ENCODE results near the gene CUL9.
A peak's percentile ranks its signal among the peaks of the same experiment; 100 is the strongest.
"Not testable (repeated sequence)": the region's sequence is repeated elsewhere in the genome, so short reads cannot be mapped to it uniquely, and the experiment has no call there.

Gene CUL9

GRCh38 chr6:43181942-43182860, at the start of gene CUL9:
TSS of gene CUL9 (plus strand) at chr6:43182196. CDS start at chr6:43184311, 2,115 bp downstream.
- peak within 1 kb of the TSS; percentile 93 for H3K27ac Mint-ChIP-seq
- H3K9me3 Mint-ChIP-seq = no peaks in the 10 kb centered on the region
- peak; percentile 98 for ATAC-seq
- no peaks in the 10 kb centered on the region for H3K27me3 Mint-ChIP-seq
- peak within 1 kb of the TSS; percentile 94 for H3K4me3 Mint-ChIP-seq
- peak; percentile 75 to 82 for DNase-seq
- peaks cover 51% of the 10 kb centered on the region for H3K4me1 Mint-ChIP-seq

GRCh38 chr6:43138267-43138666, 43.7 kb upstream of the CUL9 start:
- Mint-ChIP-seq H3K4me1 (peaks cover 19% of the 10 kb centered on the region), H3K27me3 (no peaks in the 10 kb centered on the region), H3K9me3 (no peaks in the 10 kb centered on the region), H3K4me3 (no peak overlapping the region), H3K27ac (no peak overlapping the region)
- DNase-seq (no peak), ATAC-seq (no peak)

- ATAC-seq, H3K27me3 Mint-ChIP-seq, H3K4me3 Mint-ChIP-seq, DNase-seq, H3K9me3 Mint-ChIP-seq: not testable (repeated sequence)
- peak overlapping the region in 1 of 2 donors; percentile 48 for H3K27ac Mint-ChIP-seq
- H3K4me1 Mint-ChIP-seq = peaks cover 30% of the 10 kb centered on the region
Measured at GRCh38 chr6:43139973-43140372, 42.0 kb upstream of the CUL9 start.

DNA sequence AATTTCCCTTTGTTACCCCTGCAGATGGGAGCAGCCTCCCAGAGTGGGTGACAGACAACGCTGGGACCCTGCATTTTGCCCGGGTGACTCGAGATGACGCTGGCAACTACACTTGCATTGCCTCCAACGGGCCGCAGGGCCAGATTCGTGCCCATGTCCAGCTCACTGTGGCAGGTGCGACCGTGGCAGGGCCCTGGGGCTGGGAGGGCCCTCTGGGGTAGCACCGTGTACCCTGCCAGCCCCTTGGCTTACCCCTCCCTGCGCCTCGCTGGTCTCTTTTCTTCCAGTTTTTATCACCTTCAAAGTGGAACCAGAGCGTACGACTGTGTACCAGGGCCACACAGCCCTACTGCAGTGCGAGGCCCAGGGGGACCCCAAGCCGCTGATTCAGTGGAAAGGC, 40.4 kb upstream of the CUL9 start:
- Mint-ChIP-seq H3K9me3 (no peaks in the 10 kb centered on the region), H3K4me1 (peaks cover 32% of the 10 kb centered on the region), H3K27ac (peak overlapping the region; percentile 97 to 98), H3K27me3 (no peaks in the 10 kb centered on the region), H3K4me3 (peak overlapping the region; percentile 78 to 86)
- peak; percentile 8 for ATAC-seq
- no peak for DNase-seq

DNA sequence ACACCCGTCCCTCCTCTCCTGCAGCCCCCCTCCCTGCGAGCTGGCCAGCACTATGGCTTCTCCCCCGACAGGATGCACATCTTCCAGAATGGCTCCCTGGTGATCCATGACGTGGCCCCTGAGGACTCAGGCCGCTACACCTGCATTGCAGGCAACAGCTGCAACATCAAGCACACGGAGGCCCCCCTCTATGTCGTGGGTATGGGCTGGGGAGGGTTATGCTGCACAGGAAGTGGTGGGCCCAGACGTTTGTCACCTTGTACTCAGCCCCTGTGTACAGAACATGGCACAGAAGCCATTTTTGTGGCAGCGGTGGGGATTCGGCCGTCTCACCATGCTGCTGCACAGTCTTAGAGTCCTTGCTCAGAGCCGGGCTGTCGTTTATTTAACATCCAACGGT, 39.9 kb upstream of the CUL9 start:
- H3K27me3 Mint-ChIP-seq = no peaks in the 10 kb centered on the region
- no peaks in the 10 kb centered on the region for H3K9me3 Mint-ChIP-seq
- peak overlapping the region; percentile 97 to 98 for H3K27ac Mint-ChIP-seq
- peaks cover 32% of the 10 kb centered on the region for H3K4me1 Mint-ChIP-seq
- DNase-seq (peak; percentile 39 to 56), ATAC-seq (peak; percentile 69)
- peak overlapping the region; percentile 78 to 86 for H3K4me3 Mint-ChIP-seq

GRCh38 chr6:43143235-43144128, 38.5 kb upstream of the CUL9 start:
- peak overlapping the region; percentile 97 to 98 for H3K27ac Mint-ChIP-seq
- ATAC-seq = peak; percentile 91
- H3K27me3 Mint-ChIP-seq = no peaks in the 10 kb centered on the region
- H3K4me1 Mint-ChIP-seq = peaks cover 36% of the 10 kb centered on the region
- H3K4me3 Mint-ChIP-seq = peak overlapping the region; percentile 78 to 86
- DNase-seq = peak; percentile 88 to 90
- no peaks in the 10 kb centered on the region for H3K9me3 Mint-ChIP-seq

- peak overlapping the region in 1 of 2 donors; percentile 89 for H3K27ac Mint-ChIP-seq
- no peak overlapping the region for H3K4me3 Mint-ChIP-seq
- H3K27me3 Mint-ChIP-seq = no peaks in the 10 kb centered on the region
- ATAC-seq (no peak), DNase-seq (no peak)
- peaks cover 36% of the 10 kb centered on the region for H3K4me1 Mint-ChIP-seq
- H3K9me3 Mint-ChIP-seq = no peaks in the 10 kb centered on the region
Measured at GRCh38 chr6:43144879-43145278, 37.1 kb upstream of the CUL9 start.

GRCh38 chr6:43146261-43146660, 35.7 kb upstream of the CUL9 start:
- Mint-ChIP-seq H3K27ac (no peak overlapping the region), H3K4me3 (no peak overlapping the region), H3K4me1 (peaks cover 36% of the 10 kb centered on the region), H3K27me3 (no peaks in the 10 kb centered on the region), H3K9me3 (no peaks in the 10 kb centered on the region)
- ATAC-seq (no peak), DNase-seq (no peak)

GRCh38 chr6:43146709-43147688, 35.0 kb upstream of the CUL9 start:
- Mint-ChIP-seq H3K9me3 (no peaks in the 10 kb centered on the region), H3K27me3 (no peaks in the 10 kb centered on the region)

DNA sequence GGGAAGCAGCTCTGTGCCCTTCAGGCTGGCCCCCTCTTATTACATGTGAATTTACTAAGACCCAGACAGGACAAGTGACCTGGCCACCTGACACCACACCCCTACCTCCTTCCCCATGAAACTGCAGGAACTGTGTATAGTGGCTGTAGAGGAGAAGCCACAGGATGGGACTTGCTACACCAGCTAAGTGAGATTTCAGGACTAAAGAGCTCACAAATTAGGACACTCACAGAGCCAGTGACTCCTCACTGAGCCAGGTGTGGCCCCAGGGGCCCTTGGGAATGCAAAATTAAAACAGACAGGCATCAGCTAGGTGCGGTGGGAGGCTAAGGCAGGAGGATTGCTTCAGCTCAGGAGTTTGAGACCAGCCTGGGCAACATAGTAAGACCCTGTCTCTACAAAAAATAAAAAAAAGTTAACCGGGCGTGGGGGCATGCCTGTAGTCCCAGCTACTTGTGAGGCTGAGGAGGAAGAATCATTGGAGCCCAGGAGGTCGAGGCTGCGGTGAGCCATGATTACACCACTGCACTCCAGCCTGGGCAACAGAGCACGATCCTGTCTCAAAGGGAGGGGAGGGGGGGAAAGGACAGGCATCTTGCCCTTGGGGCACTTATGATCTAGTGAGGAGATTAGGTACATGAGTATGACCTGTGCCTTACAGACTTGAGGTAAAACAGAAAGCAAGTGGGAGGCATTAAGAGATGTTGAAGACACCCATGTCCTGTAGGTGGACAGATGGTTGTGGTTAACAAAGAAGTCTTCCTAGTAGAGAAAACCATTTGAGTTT, 34.1 kb upstream of the CUL9 start:
- H3K9me3 Mint-ChIP-seq = no peaks in the 10 kb centered on the region

More at GRCh38 chr6:43146709-43147688, 35.0 kb upstream of the CUL9 start:
- H3K4me3 Mint-ChIP-seq = no peak overlapping the region
- ATAC-seq (no peak), DNase-seq (no peak)
- peaks cover 30% of the 10 kb centered on the region for H3K4me1 Mint-ChIP-seq
- H3K27ac Mint-ChIP-seq = peak overlapping the region in 1 of 2 donors; percentile 88

GRCh38 chr6:43149265-43149664, 32.7 kb upstream of the CUL9 start:
- ATAC-seq (no peak), DNase-seq (no peak)
- Mint-ChIP-seq H3K4me3 (no peak overlapping the region), H3K9me3 (no peaks in the 10 kb centered on the region), H3K4me1 (peaks cover 9% of the 10 kb centered on the region), H3K27ac (no peak overlapping the region), H3K27me3 (no peaks in the 10 kb centered on the region)

More for the DNA sequence above, 34.1 kb upstream of the CUL9 start:
- no peak overlapping the region for H3K4me3 Mint-ChIP-seq
- DNase-seq = no peak
- peak overlapping the region; percentile 54 to 88 for H3K27ac Mint-ChIP-seq
- H3K4me1 Mint-ChIP-seq = peaks cover 21% of the 10 kb centered on the region
- no peak for ATAC-seq
- no peaks in the 10 kb centered on the region for H3K27me3 Mint-ChIP-seq

DNA sequence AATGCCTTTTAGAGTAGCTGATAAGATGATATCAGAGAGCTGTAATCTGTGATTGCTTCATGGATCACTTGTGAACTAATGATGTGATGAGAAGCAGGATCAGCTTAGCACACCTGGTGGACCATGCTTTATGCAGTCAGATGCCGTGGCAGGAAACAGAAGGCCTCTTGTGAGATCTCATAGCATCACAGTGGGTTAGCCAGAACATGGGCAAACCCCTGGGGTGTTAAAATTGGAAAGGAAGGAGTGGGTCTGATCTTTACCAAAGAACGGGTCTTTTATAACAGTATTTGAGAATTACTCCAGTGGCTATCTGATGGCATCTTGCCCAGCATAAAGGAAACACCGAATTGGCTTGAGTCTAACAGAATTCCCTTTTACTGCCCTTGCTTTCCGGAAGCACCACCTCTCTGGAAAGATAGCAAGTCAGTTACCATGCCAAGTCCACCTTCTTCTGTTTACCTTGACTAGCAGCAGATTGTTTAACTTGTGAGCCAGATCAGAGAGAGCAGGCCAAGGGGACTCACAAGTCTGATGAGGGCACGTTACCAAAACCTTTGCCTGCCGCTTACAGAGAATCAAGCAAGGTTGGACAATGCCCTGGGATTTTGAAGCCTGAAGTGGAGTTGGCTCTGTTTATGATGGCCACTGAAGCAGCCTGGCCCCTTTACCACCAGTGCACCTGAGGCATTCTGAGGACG, 31.8 kb upstream of the CUL9 start:
- DNase-seq = no peak
- Mint-ChIP-seq H3K27me3 (no peaks in the 10 kb centered on the region), H3K4me3 (no peak overlapping the region), H3K27ac (no peak overlapping the region), H3K9me3 (no peaks in the 10 kb centered on the region), H3K4me1 (peaks cover 4% of the 10 kb centered on the region)
- ATAC-seq = no peak

GRCh38 chr6:43159599-43159998, 22.4 kb upstream of the CUL9 start:
- Mint-ChIP-seq H3K9me3 (no peaks in the 10 kb centered on the region), H3K27me3 (no peaks in the 10 kb centered on the region), H3K4me1 (no peaks in the 10 kb centered on the region), H3K27ac (peak overlapping the region in 1 of 2 donors; percentile 89), H3K4me3 (no peak overlapping the region)
- ATAC-seq (no peak), DNase-seq (no peak)

- Mint-ChIP-seq H3K4me1 (no peaks in the 10 kb centered on the region), H3K27ac (no peak overlapping the region), H3K9me3 (no peaks in the 10 kb centered on the region), H3K4me3 (no peak overlapping the region), H3K27me3 (no peaks in the 10 kb centered on the region)
- no peak for ATAC-seq
- DNase-seq = no peak
Measured at GRCh38 chr6:43163899-43164298, 18.1 kb upstream of the CUL9 start.

Data from stimulated activated naive CD8-positive, alpha-beta T cell treated with anti-CD3 and anti-CD28 coated beads, Interleukin-15, amount 100 ng/mL, for 72 hours (primary cell).